Neuronal stem cell (in vitro differentiated cells): ENCODE data around the gene SPATS2L.

Experiments used
- DNase-seq: peaks from one replicate; pipeline ENCODE4 v3.0.0-alpha.2; 2013; ENCODE audit warnings: low spot score
- H2AFZ ChIP-seq: one replicate; pipeline ENCODE4 v1.6.1; 2013; ENCODE audit warnings: mild to moderate bottlenecking, low read length, inconsistent platforms
- H2AK5ac ChIP-seq: 2 replicates; pipeline ENCODE4 v1.6.1; 2013; ENCODE audit warnings: low read depth, mild to moderate bottlenecking, inconsistent platforms, low read length, moderate library complexity, mixed read lengths
- H2BK120ac ChIP-seq: 2 replicates; pipeline ENCODE4 v1.6.1; 2013; ENCODE audit warnings: low read depth, mild to moderate bottlenecking, inconsistent platforms, low read length, moderate library complexity, mixed read lengths
- H2BK12ac ChIP-seq: one replicate; pipeline ENCODE4 v1.6.1; 2013; ENCODE audit warnings: low read length, inconsistent platforms
- H2BK15ac ChIP-seq: 2 replicates; pipeline ENCODE4 v1.6.1; 2013; ENCODE audit warnings: mild to moderate bottlenecking, low read length, inconsistent platforms, mixed read lengths
- H2BK5ac ChIP-seq: one replicate; pipeline ENCODE4 v1.6.1; 2013; ENCODE audit warnings: inconsistent platforms, mild to moderate bottlenecking, low read length, moderate library complexity
- H3K14ac ChIP-seq: one replicate; pipeline ENCODE4 v1.6.1; 2013; ENCODE audit warnings: low read length, inconsistent platforms
- H3K18ac ChIP-seq: 2 replicates; pipeline ENCODE4 v1.6.1; 2013; ENCODE audit warnings: low read length, inconsistent platforms
- H3K23ac ChIP-seq: 2 replicates; pipeline ENCODE4 v1.6.1; 2013; ENCODE audit warnings: low read depth, mild to moderate bottlenecking, mixed read lengths, low read length, inconsistent platforms; ENCODE audit not compliant: poor library complexity
- H3K27ac ChIP-seq: replicated peaks from 3 replicates; pipeline ENCODE4 v1.5.1; 2013; ENCODE audit warnings: low read length, inconsistent platforms
- H3K27me3 ChIP-seq, 3 experiments: 2 replicates each; pipeline ENCODE4 v1.6.1; 2013; ENCODE audit warnings: low read length in 3 of 3, mild to moderate bottlenecking in 2 of 3, inconsistent platforms in 1 of 3, low read depth in 1 of 3, mixed read lengths in 1 of 3, moderate library complexity in 1 of 3; ENCODE audit not compliant: control insufficient read depth in 3 of 3, insufficient read depth in 3 of 3
- H3K36me3 ChIP-seq, 2 donors: replicated peaks in 1 of 2; 2 replicates each; pipeline ENCODE4 v1.6.1; 2013; ENCODE audit warnings: low read length in 2 of 2; ENCODE audit not compliant: control insufficient read depth in 2 of 2, insufficient read depth in 2 of 2
- H3K4ac ChIP-seq: 2 replicates; pipeline ENCODE4 v1.6.1; 2013; ENCODE audit warnings: inconsistent platforms, mild to moderate bottlenecking, low read length, moderate library complexity
- H3K4me1 ChIP-seq, 2 donors: 1 replicate in 1 of 2; 2 replicates in 1 of 2; pipeline ENCODE4 v1.6.1; 2013; ENCODE audit warnings: low read length in 2 of 2, low read depth in 1 of 2; ENCODE audit not compliant: control insufficient read depth in 2 of 2, insufficient read depth in 1 of 2
- H3K4me2 ChIP-seq: one replicate; pipeline ENCODE4 v1.6.1; 2013; ENCODE audit warnings: mild to moderate bottlenecking, low read length, inconsistent platforms; ENCODE audit not compliant: insufficient read depth, poor library complexity, severe bottlenecking
- H3K4me3 ChIP-seq, 2 donors: 2 replicates each; pipeline ENCODE4 v1.5.1; 2013; ENCODE audit warnings: low read length in 2 of 2, mild to moderate bottlenecking in 2 of 2, inconsistent platforms in 1 of 2, moderate library complexity in 1 of 2
- H3K79me1 ChIP-seq: one replicate; pipeline ENCODE4 v1.6.1; 2013; ENCODE audit warnings: low read depth, mild to moderate bottlenecking, inconsistent platforms, low read length, moderate library complexity
- H3K9ac ChIP-seq: one replicate; pipeline ENCODE4 v1.6.1; 2013; ENCODE audit warnings: mild to moderate bottlenecking, low read depth, low read length, inconsistent platforms; ENCODE audit not compliant: poor library complexity
- H3K9me3 ChIP-seq, 2 donors: replicated peaks in 1 of 2; 2 replicates each; pipeline versions ENCODE3 to v1.6.1; 2013; ENCODE audit warnings: low read length in 2 of 2, mild to moderate bottlenecking in 2 of 2, inconsistent platforms in 1 of 2, low read depth in 1 of 2, mixed read lengths in 1 of 2, moderate library complexity in 1 of 2; ENCODE audit not compliant: control insufficient read depth in 2 of 2, insufficient read depth in 1 of 2
- H4K8ac ChIP-seq: one replicate; pipeline ENCODE4 v1.6.1; 2013; ENCODE audit warnings: low read depth, mild to moderate bottlenecking, inconsistent platforms, low read length, moderate library complexity
- H4K91ac ChIP-seq: one replicate; pipeline ENCODE4 v1.6.1; 2013; ENCODE audit warnings: low read length, low read depth, mild to moderate bottlenecking, inconsistent platforms; ENCODE audit not compliant: poor library complexity
- WGBS, 2 donors: extraction: QIAGEN DNeasy Blood & Tissue Kit; methylation state at CpG; one replicate each; pipeline ENCODE4 v1.1.7; 2013; ENCODE audit warnings: missing lambda C conversion rate in 2 of 2, mixed read lengths in 1 of 2; ENCODE audit not compliant: insufficient read length in 2 of 2, insufficient replicate concordance in 1 of 2; ENCODE audit errors: extremely low coverage in 2 of 2; 5-methylcytosine and 5-hydroxymethylcytosine counted together

SPATS2L gene

DNA sequence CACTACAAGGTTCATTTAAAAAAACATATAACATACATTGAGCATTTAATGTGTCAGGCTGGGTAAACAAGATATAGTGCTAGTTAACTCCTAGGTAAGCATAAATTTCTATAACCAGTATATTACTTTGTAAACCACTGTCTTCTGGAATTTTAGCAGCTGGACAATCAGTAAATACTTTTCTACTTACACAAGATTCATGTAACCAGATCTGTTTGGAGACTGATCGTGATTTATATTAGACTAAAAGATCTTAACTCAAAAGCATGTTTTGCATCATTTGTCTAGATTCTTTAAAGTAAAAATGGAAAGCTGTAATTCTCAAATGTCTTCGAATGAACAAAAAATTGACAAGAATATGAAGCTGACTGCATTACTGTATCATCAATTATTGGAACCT is 218.6 kb downstream of the SPATS2L start:
- Histone ChIP-seq H2BK15ac (no peak overlapping the region), H3K4me2 (no peak overlapping the region), H3K14ac (no peak overlapping the region), H4K8ac (no peak overlapping the region), H3K9me3 (no peaks in the 10 kb centered on the region), H4K91ac (no peak overlapping the region), H3K4me3 (no peak overlapping the region), H3K27ac (no peak overlapping the region), H3K9ac (no peak overlapping the region), H2AFZ (peak overlapping the region; percentile 91), H2AK5ac (no peak overlapping the region), H3K4ac (no peak overlapping the region), H2BK12ac (no peak overlapping the region), H3K27me3 (peaks cover 0 to 38% (median 4%) of the 10 kb centered on the region in 3 experiments), H3K23ac (no peak overlapping the region), H2BK5ac (no peak overlapping the region), H3K18ac (no peak overlapping the region), H3K4me1 (peaks cover 4 to 12% of the 10 kb centered on the region in 2 donors), H3K36me3 (no peaks in the 10 kb centered on the region), H2BK120ac (no peak overlapping the region), H3K79me1 (peaks cover 1% of the 10 kb centered on the region)
- DNase-seq, result no peak
- WGBS, 2 donors, result no CpG with 5 or more reads among the region's 2 CpGs

DNA sequence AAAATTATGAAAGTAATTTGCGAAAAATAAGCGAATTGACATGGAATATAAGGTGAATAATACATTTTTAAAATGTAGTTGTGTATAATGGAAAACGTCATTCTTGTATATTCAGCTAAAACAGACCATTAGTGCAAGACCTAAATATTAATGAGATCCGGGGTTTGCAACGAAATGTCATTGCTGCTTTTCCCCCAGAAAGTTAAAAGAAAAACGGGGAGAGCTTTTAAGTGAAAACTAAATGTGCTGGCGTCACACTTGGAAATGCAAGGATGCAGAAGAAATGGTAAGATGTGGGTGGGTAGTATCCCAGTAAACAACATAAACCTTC is 219.0 kb downstream of the SPATS2L start:
- Histone ChIP-seq H3K27ac (no peak overlapping the region), H2AK5ac (no peak overlapping the region), H2BK15ac (no peak overlapping the region), H3K18ac (no peak overlapping the region), H3K4ac (no peak overlapping the region), H3K4me2 (peak overlapping the region; percentile 71), H2BK5ac (no peak overlapping the region), H3K14ac (no peak overlapping the region), H4K91ac (no peak overlapping the region), H2BK12ac (no peak overlapping the region), H2BK120ac (no peak overlapping the region), H3K9ac (no peak overlapping the region), H3K79me1 (peaks cover 1% of the 10 kb centered on the region), H3K9me3 (no peaks in the 10 kb centered on the region), H2AFZ (peak overlapping the region; percentile 91), H3K36me3 (no peaks in the 10 kb centered on the region), H3K4me1 (peaks cover 4 to 12% of the 10 kb centered on the region in 2 donors), H4K8ac (no peak overlapping the region), H3K4me3 (peak overlapping the region; percentile 66 to 69), H3K27me3 (peaks cover 0 to 34% (median 4%) of the 10 kb centered on the region in 3 experiments), H3K23ac (no peak overlapping the region)
- 100% methylated on average over 2 of the region's 7 CpGs; no CpG with 5 or more reads in 1 of the 2 donors for WGBS, 2 donors
- DNase-seq, result no peak

DNA sequence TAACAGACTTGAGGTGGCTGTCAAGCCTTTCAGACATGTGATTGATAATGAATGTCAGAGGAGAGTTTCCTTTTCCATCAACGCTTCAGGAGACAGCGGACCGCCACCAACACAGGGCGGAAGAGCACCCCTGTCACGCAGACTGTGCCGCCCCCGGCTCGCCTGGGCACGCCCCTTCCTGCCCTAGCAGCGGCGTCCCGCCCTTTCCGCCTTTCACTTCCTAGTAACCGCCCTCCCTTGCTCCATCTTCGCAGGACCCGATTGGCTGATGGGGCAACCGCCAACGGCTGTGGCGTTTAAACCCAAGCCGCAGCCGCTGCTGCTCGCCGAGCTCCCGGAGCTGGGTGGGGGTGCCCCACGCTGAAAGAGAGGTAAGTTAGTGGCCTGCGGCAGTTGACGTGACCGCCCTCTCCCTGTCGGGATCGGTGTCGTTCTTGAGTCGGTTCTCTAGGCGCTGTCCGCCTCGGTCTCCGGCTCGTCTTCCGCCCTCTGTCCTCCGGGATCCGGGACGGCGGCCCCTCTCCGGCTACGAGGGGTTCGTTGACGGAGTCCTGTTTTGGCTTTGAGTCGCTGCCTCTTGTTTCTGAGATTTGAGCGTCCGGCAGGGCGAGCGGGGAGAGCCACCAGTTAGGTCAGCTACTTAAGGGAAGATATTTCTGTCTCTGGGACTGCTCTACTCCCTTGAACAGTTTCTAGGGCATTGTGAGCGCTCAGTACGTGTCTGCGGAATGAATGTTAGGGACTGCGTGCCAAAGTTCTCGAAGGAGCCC is 219.6 kb downstream of the SPATS2L start, which contains the start of gene SGO2:
Gene SGO2, plus strand, starts transcription at position 326 of the 770 bp plus-strand sequence. CDS start 6,769 bp downstream, outside the sequence.
- no peaks in the 10 kb centered on the region for H3K36me3 ChIP-seq
- no peak within 1 kb of the TSS for H2BK12ac ChIP-seq
- peak within 1 kb of the TSS; percentile 90 for H3K18ac ChIP-seq
- H4K8ac ChIP-seq, result no peak within 1 kb of the TSS
- H3K9ac ChIP-seq, result peak within 1 kb of the TSS; percentile 84
- H3K4me2 ChIP-seq, result peak within 1 kb of the TSS; percentile 71
- H4K91ac ChIP-seq, result no peak within 1 kb of the TSS
- H3K79me1 ChIP-seq, result peaks cover 1% of the 10 kb centered on the region
- no peak within 1 kb of the TSS for H3K14ac ChIP-seq
- no peak within 1 kb of the TSS for H3K23ac ChIP-seq
- no peak within 1 kb of the TSS for H3K4ac ChIP-seq
- H2BK15ac ChIP-seq, result no peak within 1 kb of the TSS
- H2BK5ac ChIP-seq, result no peak within 1 kb of the TSS
- H3K4me3 ChIP-seq, result peak within 1 kb of the TSS; percentile 69 to 96
- H2BK120ac ChIP-seq, result no peak within 1 kb of the TSS
- no peak within 1 kb of the TSS for H2AK5ac ChIP-seq
- DNase-seq, result peak; percentile 85
- peak within 1 kb of the TSS; percentile 44 for H3K27ac ChIP-seq
- peaks cover 0 to 30% (median 4%) of the 10 kb centered on the region in 3 experiments for H3K27me3 ChIP-seq
- no peaks in the 10 kb centered on the region for H3K9me3 ChIP-seq
- H3K4me1 ChIP-seq, result peaks cover 4 to 12% of the 10 kb centered on the region in 2 donors
- WGBS, 2 donors, result no CpG with 5 or more reads among the region's 56 CpGs
- peak within 1 kb of the TSS; percentile 91 for H2AFZ ChIP-seq

DNA sequence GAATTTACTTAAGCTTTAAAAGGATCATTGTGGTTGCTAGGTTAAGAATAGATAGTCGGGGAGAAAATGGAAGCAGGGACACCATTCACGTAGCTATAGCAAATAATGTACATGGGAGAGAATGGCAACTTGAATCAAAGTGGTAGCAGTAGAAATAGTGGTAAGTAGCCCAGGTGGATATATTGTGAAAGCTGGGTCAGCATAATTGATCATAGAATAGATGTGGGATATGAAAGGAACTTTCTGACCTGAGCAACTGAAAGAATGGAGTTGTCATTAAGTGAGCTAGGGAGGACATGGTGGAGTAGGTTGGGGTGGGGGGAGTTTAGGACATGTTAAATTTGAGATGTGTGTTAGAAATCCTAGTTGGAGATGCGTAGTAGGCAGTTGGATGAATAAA is 221.7 kb downstream of the SPATS2L start:
- no peak overlapping the region for H2BK120ac ChIP-seq
- WGBS, 2 donors, result no CpG with 5 or more reads among the region's 3 CpGs

More for the DNA sequence above, 221.7 kb downstream of the SPATS2L start:
- H2BK15ac ChIP-seq, result no peak overlapping the region
- H3K4ac ChIP-seq, result no peak overlapping the region
- H3K23ac ChIP-seq, result no peak overlapping the region
- H3K27ac ChIP-seq, result no peak overlapping the region
- no peak overlapping the region for H3K9ac ChIP-seq
- peaks cover 4 to 12% of the 10 kb centered on the region in 2 donors for H3K4me1 ChIP-seq
- no peak overlapping the region for H3K14ac ChIP-seq
- no peak for DNase-seq
- no peak overlapping the region for H3K18ac ChIP-seq
- H2BK12ac ChIP-seq, result no peak overlapping the region
- peaks cover 0 to 9% (median 2%) of the 10 kb centered on the region in 3 experiments for H3K27me3 ChIP-seq
- peaks cover 1% of the 10 kb centered on the region for H3K79me1 ChIP-seq
- no peak overlapping the region for H2AFZ ChIP-seq
- no peak overlapping the region for H4K8ac ChIP-seq
- no peak overlapping the region for H2BK5ac ChIP-seq
- H4K91ac ChIP-seq, result no peak overlapping the region
- no peak overlapping the region for H2AK5ac ChIP-seq
- H3K4me3 ChIP-seq, result no peak overlapping the region
- peaks cover 2 to 16% of the 10 kb centered on the region in 2 donors for H3K36me3 ChIP-seq
- H3K9me3 ChIP-seq, result no peaks in the 10 kb centered on the region
- no peak overlapping the region for H3K4me2 ChIP-seq
